ENCODE results near the gene TCF4.

TCF4 gene

DNA sequence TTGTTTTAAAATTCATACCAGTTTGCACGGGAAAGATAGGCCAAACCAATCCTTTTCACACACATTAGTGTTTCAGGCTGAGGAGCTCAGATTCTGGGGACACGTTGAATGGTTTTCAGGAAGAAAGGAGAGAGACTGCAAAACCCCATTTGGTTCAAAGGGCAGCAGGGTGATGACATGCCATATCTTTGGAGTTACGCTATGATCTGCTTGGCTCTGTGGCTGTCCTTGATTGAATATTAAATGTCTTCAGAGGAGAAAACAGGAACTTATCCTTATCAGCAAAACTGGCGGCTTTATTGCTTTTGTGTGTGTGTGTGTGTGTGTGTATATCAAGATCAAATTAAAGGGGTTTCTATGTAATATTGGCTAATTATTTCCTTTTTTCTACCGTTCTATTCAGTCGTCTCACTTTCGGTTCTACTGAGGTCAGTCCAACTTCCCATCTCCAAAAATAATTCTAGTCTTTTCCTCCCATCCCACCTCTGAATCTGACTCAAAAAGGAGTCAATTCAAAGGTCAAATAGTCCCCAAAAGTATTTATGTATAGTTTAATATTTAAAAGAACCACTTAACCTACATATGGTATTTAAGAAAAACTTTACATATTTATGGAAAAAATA lies 335.8 kb downstream of the TCF4 start:
- no peak overlapping the region for H3K4me3 ChIP-seq (replicated peaks; ENCODE audit: insufficient read depth, low read length)
- DNase-seq (ENCODE audit: low read depth in 1 of 2, low spot score in 1 of 2), result no peak
- H3K27me3 ChIP-seq (ENCODE audit: insufficient read depth, poor library complexity, severe bottlenecking), result no peaks in the 10 kb centered on the region
- TF ChIP-seq, protein P1, sequence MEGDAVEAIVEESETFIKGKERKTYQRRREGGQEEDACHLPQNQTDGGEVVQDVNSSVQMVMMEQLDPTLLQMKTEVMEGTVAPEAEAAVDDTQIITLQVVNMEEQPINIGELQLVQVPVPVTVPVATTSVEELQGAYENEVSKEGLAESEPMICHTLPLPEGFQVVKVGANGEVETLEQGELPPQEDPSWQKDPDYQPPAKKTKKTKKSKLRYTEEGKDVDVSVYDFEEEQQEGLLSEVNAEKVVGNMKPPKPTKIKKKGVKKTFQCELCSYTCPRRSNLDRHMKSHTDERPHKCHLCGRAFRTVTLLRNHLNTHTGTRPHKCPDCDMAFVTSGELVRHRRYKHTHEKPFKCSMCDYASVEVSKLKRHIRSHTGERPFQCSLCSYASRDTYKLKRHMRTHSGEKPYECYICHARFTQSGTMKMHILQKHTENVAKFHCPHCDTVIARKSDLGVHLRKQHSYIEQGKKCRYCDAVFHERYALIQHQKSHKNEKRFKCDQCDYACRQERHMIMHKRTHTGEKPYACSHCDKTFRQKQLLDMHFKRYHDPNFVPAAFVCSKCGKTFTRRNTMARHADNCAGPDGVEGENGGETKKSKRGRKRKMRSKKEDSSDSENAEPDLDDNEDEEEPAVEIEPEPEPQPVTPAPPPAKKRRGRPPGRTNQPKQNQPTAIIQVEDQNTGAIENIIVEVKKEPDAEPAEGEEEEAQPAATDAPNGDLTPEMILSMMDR (IDR thresholded peaks at IDR 0.05; ENCODE audit: insufficient read depth, low read length), result no peak
- TF ChIP-seq, protein P2, sequence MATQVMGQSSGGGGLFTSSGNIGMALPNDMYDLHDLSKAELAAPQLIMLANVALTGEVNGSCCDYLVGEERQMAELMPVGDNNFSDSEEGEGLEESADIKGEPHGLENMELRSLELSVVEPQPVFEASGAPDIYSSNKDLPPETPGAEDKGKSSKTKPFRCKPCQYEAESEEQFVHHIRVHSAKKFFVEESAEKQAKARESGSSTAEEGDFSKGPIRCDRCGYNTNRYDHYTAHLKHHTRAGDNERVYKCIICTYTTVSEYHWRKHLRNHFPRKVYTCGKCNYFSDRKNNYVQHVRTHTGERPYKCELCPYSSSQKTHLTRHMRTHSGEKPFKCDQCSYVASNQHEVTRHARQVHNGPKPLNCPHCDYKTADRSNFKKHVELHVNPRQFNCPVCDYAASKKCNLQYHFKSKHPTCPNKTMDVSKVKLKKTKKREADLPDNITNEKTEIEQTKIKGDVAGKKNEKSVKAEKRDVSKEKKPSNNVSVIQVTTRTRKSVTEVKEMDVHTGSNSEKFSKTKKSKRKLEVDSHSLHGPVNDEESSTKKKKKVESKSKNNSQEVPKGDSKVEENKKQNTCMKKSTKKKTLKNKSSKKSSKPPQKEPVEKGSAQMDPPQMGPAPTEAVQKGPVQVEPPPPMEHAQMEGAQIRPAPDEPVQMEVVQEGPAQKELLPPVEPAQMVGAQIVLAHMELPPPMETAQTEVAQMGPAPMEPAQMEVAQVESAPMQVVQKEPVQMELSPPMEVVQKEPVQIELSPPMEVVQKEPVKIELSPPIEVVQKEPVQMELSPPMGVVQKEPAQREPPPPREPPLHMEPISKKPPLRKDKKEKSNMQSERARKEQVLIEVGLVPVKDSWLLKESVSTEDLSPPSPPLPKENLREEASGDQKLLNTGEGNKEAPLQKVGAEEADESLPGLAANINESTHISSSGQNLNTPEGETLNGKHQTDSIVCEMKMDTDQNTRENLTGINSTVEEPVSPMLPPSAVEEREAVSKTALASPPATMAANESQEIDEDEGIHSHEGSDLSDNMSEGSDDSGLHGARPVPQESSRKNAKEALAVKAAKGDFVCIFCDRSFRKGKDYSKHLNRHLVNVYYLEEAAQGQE (IDR thresholded peaks at IDR 0.05; ENCODE audit: insufficient replicate concordance, low read depth), result no peak
- TF ChIP-seq SPI1 (IDR thresholded peaks at IDR 0.05; ENCODE audit: borderline replicate concordance, low read depth), result no peak
- H3K27ac ChIP-seq (replicated peaks), result no peak overlapping the region

DNA sequence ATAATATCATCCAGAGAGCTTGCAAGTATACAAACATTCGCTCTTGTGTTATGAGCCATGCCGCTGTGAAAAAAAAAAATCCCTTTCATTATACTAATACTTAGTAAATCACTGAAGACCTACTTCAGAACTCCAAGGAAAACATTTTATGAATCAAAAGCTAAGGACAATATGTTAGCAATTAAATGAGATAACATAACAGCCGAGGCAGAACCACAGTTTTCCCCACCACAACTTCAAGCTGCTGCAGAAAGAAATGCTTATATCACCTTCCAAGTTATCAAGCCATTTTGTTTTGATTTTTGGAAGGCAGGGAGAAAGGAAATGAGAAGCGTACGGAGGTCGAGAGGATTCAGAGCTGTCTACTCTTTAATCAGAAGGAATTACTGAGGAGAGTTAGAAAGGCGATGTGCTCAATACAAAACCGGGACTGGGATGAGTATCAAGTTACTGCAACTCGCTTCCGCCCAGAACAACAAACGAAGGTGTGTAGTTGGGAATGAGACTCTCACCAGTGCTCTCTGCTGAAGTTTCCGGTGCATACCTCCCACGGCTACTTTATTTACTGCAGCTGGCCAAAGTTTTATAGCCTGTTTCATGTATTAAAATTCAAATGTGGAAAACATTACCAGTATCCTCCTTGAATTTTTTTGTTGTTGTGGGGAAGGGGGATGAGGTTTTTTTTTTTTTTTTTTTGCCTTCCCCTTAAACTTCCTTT lies 336.6 kb downstream of the TCF4 start:
- H3K4me3 ChIP-seq (replicated peaks; ENCODE audit: insufficient read depth, low read length), result no peak overlapping the region
- TF ChIP-seq GABPA (IDR thresholded peaks at IDR 0.05; ENCODE audit: low read depth), result no peak
- TF ChIP-seq, protein P1 (IDR thresholded peaks at IDR 0.05; ENCODE audit: insufficient read depth, low read length), result no peak
- no peak for TF ChIP-seq SPI1 (IDR thresholded peaks at IDR 0.05; ENCODE audit: borderline replicate concordance, low read depth)
- TF ChIP-seq POLR2AphosphoS5 (IDR thresholded peaks at IDR 0.05; ENCODE audit: low read depth), result no peak
- TF ChIP-seq, protein P2 (IDR thresholded peaks at IDR 0.05; ENCODE audit: insufficient replicate concordance, low read depth), result no peak
- no peak overlapping the region for H3K27ac ChIP-seq (replicated peaks)
- H3K27me3 ChIP-seq (ENCODE audit: insufficient read depth, poor library complexity, severe bottlenecking), result no peaks in the 10 kb centered on the region
- no peak for DNase-seq (ENCODE audit: low read depth in 1 of 2, low spot score in 1 of 2)

DNA sequence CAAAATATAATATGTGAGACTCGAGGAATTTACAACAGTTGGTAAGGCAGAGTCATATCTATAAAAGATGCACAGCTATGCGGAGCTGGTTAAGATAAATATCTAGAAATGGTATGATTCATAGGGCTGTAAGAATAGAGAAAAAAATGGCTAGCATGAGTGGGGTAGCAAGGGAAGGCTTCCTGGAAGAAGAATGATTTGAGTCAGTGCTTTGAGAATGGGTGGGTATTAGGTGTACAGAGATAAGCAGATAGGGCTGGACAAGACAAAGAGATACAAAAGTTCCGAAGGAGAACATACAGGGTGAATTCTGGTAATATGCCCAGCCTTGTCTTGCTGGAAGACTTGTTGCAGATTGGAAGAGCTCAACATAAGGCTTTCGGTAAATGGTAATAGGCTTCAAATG lies 337.2 kb downstream of the TCF4 start:
- TF ChIP-seq POLR2AphosphoS5 (IDR thresholded peaks at IDR 0.05; ENCODE audit: low read depth) (no peak), GABPA (IDR thresholded peaks at IDR 0.05; ENCODE audit: low read depth) (no peak), SPI1 (IDR thresholded peaks at IDR 0.05; ENCODE audit: borderline replicate concordance, low read depth) (no peak)
- TF ChIP-seq, protein P1 (IDR thresholded peaks at IDR 0.05; ENCODE audit: insufficient read depth, low read length), result no peak
- TF ChIP-seq, protein P2 (IDR thresholded peaks at IDR 0.05; ENCODE audit: insufficient replicate concordance, low read depth), result no peak
- DNase-seq (ENCODE audit: low read depth in 1 of 2, low spot score in 1 of 2), result no peak
- H3K27ac ChIP-seq (replicated peaks), result no peak overlapping the region

More for the DNA sequence above, 337.2 kb downstream of the TCF4 start:
- Histone ChIP-seq H3K4me3 (replicated peaks; ENCODE audit: insufficient read depth, low read length) (no peak overlapping the region), H3K27me3 (ENCODE audit: insufficient read depth, poor library complexity, severe bottlenecking) (no peaks in the 10 kb centered on the region)

Data from HL-60 (cell line).